ENCODE measurements around the gene RSU1.

GRCh38 chr10:16581202-16581601 is 236.0 kb downstream of the RSU1 start:
- TF ChIP-seq CTCF (conservative IDR thresholded peaks at IDR 0.05 in 1 of 2, IDR thresholded peaks at IDR 0.05 in 1 of 2; ENCODE audit: low read depth in 1 of 2, low read length in 2 of 2) (no peak), EZH2 (IDR thresholded peaks at IDR 0.05; ENCODE audit: low read length, missing control alignments) (no peak)
